Stomach (tissue), 9 donors: ENCODE results near the gene ZMAT5. TPM values are rescaled to one million over a fixed set of nuclear protein-coding genes. Genes with fewer than 3 reads are reported as not detected.

Experiments
- DNase-seq, 2 donors: peaks; one replicate each; pipeline versions ENCODE4 v3.0.0 to v3.0.0-alpha.2; 2013 to 2019
- H3K27ac ChIP-seq, 5 donors: fragments of 200-600 bp in 4 of 5; sonication (generic) in 4 of 5; one replicate each; pipeline ENCODE4 v1.5.1; 2013 to 2019; ENCODE audit warnings: mild to moderate bottlenecking in 1 of 5, moderate library complexity in 1 of 5
- H3K27me3 ChIP-seq, 3 donors: fragments of 200-600 bp; sonication (generic); one replicate each; pipeline ENCODE4 v1.5.1; 2017 to 2019; ENCODE audit warnings: mixed run types in 1 of 3
- H3K36me3 ChIP-seq, 4 donors: fragments of 200-600 bp; sonication (generic); 1 replicate in 3 of 4; 2 replicates in 1 of 4; pipeline ENCODE4 v1.5.1; 2016 to 2019
- H3K4me1 ChIP-seq, 4 donors: fragments of 200-600 bp; sonication (generic); one replicate each; pipeline ENCODE4 v1.5.1; 2016 to 2019
- H3K4me3 ChIP-seq, 4 donors: fragments of 200-600 bp; sonication (generic) in 3 of 4; one replicate each; pipeline ENCODE4 v1.5.1; 2016 to 2019; ENCODE audit warnings: mild to moderate bottlenecking in 1 of 4
- H3K9me3 ChIP-seq, 4 donors: fragments of 200-600 bp; sonication (generic); one replicate each; pipeline ENCODE4 v1.5.1; 2016 to 2019
- EP300 ChIP-seq: sonication (generic); formaldehyde crosslinking; IDR thresholded peaks from one replicate; pipeline ENCODE4 v1.6.1; 2017; ENCODE audit warnings: antibody characterized with exemption
- POLR2A ChIP-seq, 4 donors: fragments of 450-650 bp; IDR thresholded peaks; one replicate each; pipeline ENCODE4 v1.6.1; 2016; ENCODE audit warnings: antibody characterized with exemption in 4 of 4, control low read depth in 2 of 4, mild to moderate bottlenecking in 1 of 4, moderate library complexity in 1 of 4
- POLR2AphosphoS5 ChIP-seq, 3 donors: sonication (generic); formaldehyde crosslinking; IDR thresholded peaks; one replicate each; pipeline ENCODE4 v1.6.1; 2016; ENCODE audit warnings: antibody characterized with exemption in 3 of 3
- WGBS, 5 donors: extraction: QIAGEN DNeasy Blood & Tissue Kit in 3 of 5; methylation state at CpG; one replicate each; pipeline versions ENCODE4 v1.1.5 to v1.1.7; 2013 to 2018; 5-methylcytosine and 5-hydroxymethylcytosine counted together
- intact Hi-C: fragments of 100-400 bp; cut with DNase I; formaldehyde crosslinking; loops from one replicate; pipeline ENCODE4 v1.15.1; 2023; ENCODE audit warnings: low total_unique reads
- polyA plus RNA-seq, 3 donors: library from polyadenylated mRNA; stranded (reverse); fragments of 200-250 nt; gene quantifications; one replicate each; pipeline ENCODE4 v1.2.3, GENCODE V29; 2013
- total RNA-seq, 5 donors: library from RNA; depleted of rRNA; stranded (reverse); fragments of >200 nt; gene quantifications; one replicate each; pipeline versions ENCODE4 v1.1.0 to v1.2.3, GENCODE V29; 2014 to 2016
- TF ChIP-seq, protein P1 (sequence below), 7 experiments: fragments of 450-650 bp in 4 of 7; fragments of 200-600 bp in 3 of 7; sonication (generic) in 3 of 7; IDR thresholded peaks; one replicate each; pipeline ENCODE4 v1.5.1; 2016 to 2019; ENCODE audit warnings: antibody characterized with exemption in 7 of 7, control low read depth in 2 of 7, mild to moderate bottlenecking in 1 of 7
- donor health status: healthy with polysubstance abuse.
- donor health status: Bipolar disorder and iron deficiency.
- donor health status: healthy.

The ZMAT5 gene
- total and polyA plus RNA-seq, 8 donors = 0.58 to 37.9 (median 14.8) TPM

GRCh38 chr22:29741926-29742325 is 24.9 kb downstream of the ZMAT5 start:
- no peak overlapping the region for H3K27ac ChIP-seq
- no peak for DNase-seq
- H3K9me3 ChIP-seq = no peaks in the 10 kb centered on the region
- intact Hi-C loops = no loop called here
- H3K4me1 ChIP-seq = no peaks in the 10 kb centered on the region
- peaks cover 3 to 100% (median 86%) of the 10 kb centered on the region in 4 donors for H3K36me3 ChIP-seq
- no peak for TF ChIP-seq POLR2A (IDR thresholded peaks at IDR 0.05)
- TF ChIP-seq EP300 = no peak
- TF ChIP-seq, protein P1, sequence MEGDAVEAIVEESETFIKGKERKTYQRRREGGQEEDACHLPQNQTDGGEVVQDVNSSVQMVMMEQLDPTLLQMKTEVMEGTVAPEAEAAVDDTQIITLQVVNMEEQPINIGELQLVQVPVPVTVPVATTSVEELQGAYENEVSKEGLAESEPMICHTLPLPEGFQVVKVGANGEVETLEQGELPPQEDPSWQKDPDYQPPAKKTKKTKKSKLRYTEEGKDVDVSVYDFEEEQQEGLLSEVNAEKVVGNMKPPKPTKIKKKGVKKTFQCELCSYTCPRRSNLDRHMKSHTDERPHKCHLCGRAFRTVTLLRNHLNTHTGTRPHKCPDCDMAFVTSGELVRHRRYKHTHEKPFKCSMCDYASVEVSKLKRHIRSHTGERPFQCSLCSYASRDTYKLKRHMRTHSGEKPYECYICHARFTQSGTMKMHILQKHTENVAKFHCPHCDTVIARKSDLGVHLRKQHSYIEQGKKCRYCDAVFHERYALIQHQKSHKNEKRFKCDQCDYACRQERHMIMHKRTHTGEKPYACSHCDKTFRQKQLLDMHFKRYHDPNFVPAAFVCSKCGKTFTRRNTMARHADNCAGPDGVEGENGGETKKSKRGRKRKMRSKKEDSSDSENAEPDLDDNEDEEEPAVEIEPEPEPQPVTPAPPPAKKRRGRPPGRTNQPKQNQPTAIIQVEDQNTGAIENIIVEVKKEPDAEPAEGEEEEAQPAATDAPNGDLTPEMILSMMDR (IDR thresholded peaks at IDR 0.05) = no peak
- TF ChIP-seq POLR2AphosphoS5 (IDR thresholded peaks at IDR 0.05) = no peak
- no peaks in the 10 kb centered on the region for H3K27me3 ChIP-seq
- H3K4me3 ChIP-seq = no peak overlapping the region
- WGBS, 5 donors = 80 to 90% (median 88%) methylated on average over 2 of the region's 2 CpGs

GRCh38 chr22:29740216-29740615 is 26.6 kb downstream of the ZMAT5 start:
- Histone ChIP-seq H3K36me3 (peaks cover 0 to 93% (median 80%) of the 10 kb centered on the region in 4 donors), H3K4me1 (no peaks in the 10 kb centered on the region), H3K27me3 (no peaks in the 10 kb centered on the region), H3K27ac (no peak overlapping the region), H3K4me3 (no peak overlapping the region), H3K9me3 (no peaks in the 10 kb centered on the region)
- DNase-seq = no peak
- intact Hi-C loops = no loop called here
- TF ChIP-seq EP300 (no peak), POLR2AphosphoS5 (IDR thresholded peaks at IDR 0.05) (no peak), POLR2A (IDR thresholded peaks at IDR 0.05) (no peak)
- TF ChIP-seq, protein P1 (IDR thresholded peaks at IDR 0.05) = no peak
- WGBS, 5 donors = 94 to 98% (median 95%) methylated on average over 4 to 5 of the region's 5 CpGs

DNA sequence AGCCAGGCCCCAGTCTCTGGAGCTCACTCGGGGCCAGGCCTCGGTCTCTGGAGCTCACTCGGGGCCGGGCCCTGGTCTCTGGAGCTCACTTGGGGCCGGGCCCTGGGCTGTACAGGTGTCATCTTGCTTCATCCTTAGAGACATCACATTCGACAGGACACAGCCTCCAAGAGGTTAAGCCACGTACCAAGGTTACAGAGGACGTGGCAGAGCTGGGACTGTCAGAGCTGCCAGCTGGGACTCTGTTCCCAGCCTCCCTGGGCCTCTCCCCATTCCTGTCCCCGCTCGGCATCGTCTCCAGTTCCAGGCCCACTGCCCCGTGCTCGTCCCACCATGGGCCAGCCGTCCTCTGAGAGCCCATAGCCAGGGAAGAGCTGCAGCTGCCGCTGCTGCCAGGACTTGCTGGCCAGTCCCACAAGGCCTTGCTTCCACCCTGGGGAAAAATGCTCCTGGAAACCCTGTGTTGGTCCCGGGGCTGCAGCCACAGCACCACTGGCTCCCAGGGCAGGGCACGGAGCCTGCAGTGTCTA is 27.4 kb downstream of the ZMAT5 start:
- Histone ChIP-seq H3K27ac (no peak overlapping the region), H3K4me1 (no peaks in the 10 kb centered on the region), H3K9me3 (no peaks in the 10 kb centered on the region), H3K27me3 (no peaks in the 10 kb centered on the region), H3K4me3 (no peak overlapping the region), H3K36me3 (peaks cover 0 to 93% (median 80%) of the 10 kb centered on the region in 4 donors)
- 91 to 95% (median 94%) methylated on average over 10 to 17 of the region's 17 CpGs for WGBS, 5 donors
- intact Hi-C loops = no loop called here
- TF ChIP-seq, protein P1 (IDR thresholded peaks at IDR 0.05) = no peak
- TF ChIP-seq EP300 = no peak
- TF ChIP-seq POLR2A (IDR thresholded peaks at IDR 0.05) = no peak
- no peak for TF ChIP-seq POLR2AphosphoS5 (IDR thresholded peaks at IDR 0.05)
- DNase-seq = no peak

DNA sequence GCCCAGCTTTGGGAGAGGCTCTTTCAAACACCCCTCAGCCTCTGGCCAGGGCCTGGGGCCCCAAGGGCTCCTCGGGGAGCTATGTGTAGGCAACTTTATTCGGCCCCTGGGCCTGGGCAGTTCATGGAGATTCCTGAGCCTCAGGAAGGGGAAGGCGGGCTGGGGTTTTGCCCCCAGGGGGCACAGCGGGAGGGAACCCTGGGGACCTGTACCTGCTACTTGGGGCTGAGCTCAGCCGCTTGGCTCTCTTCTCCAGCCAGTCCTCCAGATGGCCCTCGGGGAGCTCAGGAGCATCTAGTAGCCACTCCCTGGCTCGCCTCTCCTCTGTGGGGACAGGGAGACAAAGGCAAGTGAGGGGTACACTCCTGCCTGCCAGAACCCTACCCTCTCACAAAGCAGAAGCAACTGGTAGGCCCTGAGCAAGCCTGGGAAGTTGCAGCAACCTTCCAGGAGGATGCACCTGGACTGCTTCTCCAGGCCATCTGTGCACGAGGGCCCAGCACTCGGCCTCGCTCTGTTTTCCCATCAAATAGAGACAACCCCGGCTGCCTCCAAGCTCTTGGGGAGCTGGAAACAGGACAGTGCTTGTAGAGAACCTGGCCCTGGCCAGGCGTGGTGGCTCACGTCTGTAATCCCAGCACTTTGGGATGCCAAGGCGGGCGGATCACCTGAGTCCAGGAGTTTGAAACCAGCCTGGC is 28.5 kb downstream of the ZMAT5 start:
- intact Hi-C loops = no loop called here
- WGBS, 5 donors = 81 to 92% (median 89%) methylated on average over 13 to 15 of the region's 15 CpGs
- no peaks in the 10 kb centered on the region for H3K4me1 ChIP-seq
- no peak for DNase-seq
- no peak overlapping the region for H3K4me3 ChIP-seq
- TF ChIP-seq, protein P1 (IDR thresholded peaks at IDR 0.05) = no peak
- TF ChIP-seq EP300 (no peak), POLR2AphosphoS5 (IDR thresholded peaks at IDR 0.05) (no peak), POLR2A (IDR thresholded peaks at IDR 0.05) (no peak)
- H3K27ac ChIP-seq = no peak overlapping the region
- H3K9me3 ChIP-seq = no peaks in the 10 kb centered on the region
- peaks cover 0 to 93% (median 85%) of the 10 kb centered on the region in 4 donors for H3K36me3 ChIP-seq
- H3K27me3 ChIP-seq = no peaks in the 10 kb centered on the region
